Measurements from ENCODE around the gene STK39. TPM values are rescaled to one million over a fixed set of nuclear protein-coding genes. Genes with fewer than 3 reads are reported as not detected.
"Not testable (repeated sequence)": the region's sequence is repeated elsewhere in the genome, so short reads cannot be mapped to it uniquely, and the experiment has no call there.

STK39 gene
- total RNA-seq, 1 donor from 2014 or later = 51.9 TPM

DNA sequence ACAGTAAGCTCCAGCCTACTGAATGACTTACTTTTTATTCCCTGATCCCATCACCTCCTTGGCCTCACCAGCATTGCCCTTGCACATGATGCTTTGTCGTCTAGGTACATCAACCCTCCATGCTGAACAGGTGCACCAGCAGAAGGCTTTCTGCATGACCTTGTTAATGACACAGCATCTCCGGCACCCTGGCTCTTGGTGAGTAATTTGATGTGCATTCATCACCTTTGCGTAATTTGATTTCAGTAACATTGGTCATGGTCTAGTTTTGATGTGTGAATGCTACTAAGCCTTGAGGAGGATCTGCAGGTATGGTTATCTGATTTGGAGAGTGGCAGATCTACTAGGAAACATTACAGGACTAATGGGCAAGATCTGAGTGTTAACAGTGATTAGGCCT is 103.6 kb downstream of the STK39 start:
- intact Hi-C loops (cut with micrococcal nuclease) = no loop called here

DNA sequence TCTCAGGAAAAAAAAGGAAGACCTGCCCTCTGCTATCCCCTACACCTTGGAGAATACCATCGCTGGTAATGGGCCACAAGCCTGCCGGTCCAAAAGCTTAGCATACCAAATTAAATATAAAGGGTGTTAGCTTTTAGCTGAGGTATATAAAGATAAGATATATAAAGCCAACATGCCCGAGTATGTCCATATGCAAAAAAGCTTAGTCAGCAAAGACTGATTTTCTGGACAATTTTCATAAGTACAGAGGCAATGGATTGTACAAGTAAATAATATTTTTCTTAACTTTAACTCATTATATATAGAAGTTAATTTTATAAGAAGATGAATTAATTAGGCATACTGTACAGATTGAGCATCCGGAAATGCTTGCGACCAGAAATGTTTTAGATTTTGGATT is 106.5 kb downstream of the STK39 start:
- intact Hi-C loops (cut with micrococcal nuclease) = no loop called here

DNA sequence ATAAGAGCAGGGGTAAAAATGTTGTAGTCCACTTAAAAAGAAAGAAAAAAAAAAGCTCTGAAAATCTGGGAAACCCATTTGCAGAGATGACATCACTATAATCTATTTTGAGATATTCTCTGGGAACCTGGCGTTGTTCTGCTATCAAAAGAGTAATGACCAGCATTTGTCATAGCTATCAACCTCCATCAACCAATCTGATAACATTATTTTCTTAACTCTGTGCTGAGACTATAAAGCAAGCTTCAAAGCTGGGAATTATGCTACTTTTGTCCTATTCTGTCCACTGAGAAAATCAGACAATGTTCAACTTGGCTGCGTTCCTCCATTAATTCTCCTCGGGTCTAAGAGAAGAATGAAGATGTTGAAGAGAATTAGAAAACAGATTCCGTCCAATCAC is 107.5 kb downstream of the STK39 start:
- intact Hi-C loops (cut with micrococcal nuclease) = no loop called here

DNA sequence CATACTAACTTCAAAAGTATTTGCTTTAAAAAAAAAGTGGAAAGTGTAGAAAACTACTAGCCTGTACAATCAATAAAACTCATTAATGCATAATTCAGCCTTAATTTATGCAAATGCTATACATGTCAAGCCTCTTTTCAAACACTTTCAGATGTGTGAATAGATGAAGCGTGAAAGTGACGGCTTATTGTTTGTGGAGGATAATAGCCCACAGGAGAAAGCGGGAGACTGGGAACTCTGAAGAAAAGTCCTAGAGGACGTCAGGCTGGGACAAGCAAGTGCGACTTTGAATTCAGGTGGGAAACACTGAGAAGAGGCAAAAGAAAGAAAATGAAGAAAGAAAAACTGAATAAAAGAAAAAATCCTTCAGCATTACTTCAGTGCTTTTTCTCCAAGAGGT is 108.5 kb downstream of the STK39 start:
- intact Hi-C loops (cut with micrococcal nuclease) = no loop called here

DNA sequence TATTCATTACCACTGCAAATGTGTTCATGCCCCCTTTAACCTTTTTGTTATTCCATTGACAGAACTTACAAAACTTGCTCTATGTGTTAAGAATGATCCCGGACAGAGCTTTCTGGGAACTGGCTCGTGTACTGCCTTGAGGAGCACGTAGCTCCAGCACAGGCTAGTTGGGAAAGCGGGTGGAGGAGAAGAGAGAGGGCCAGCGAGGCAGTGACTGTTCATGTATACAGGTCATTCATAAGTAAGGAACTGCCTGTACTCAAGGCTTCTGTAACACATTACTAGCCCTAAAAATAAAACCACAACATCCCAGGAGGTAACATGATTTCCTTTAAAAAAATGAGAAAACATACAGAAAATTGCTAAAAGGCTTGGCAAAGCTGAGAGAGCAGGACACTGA is 109.0 kb downstream of the STK39 start:
- intact Hi-C loops (cut with micrococcal nuclease) = no loop called here

DNA sequence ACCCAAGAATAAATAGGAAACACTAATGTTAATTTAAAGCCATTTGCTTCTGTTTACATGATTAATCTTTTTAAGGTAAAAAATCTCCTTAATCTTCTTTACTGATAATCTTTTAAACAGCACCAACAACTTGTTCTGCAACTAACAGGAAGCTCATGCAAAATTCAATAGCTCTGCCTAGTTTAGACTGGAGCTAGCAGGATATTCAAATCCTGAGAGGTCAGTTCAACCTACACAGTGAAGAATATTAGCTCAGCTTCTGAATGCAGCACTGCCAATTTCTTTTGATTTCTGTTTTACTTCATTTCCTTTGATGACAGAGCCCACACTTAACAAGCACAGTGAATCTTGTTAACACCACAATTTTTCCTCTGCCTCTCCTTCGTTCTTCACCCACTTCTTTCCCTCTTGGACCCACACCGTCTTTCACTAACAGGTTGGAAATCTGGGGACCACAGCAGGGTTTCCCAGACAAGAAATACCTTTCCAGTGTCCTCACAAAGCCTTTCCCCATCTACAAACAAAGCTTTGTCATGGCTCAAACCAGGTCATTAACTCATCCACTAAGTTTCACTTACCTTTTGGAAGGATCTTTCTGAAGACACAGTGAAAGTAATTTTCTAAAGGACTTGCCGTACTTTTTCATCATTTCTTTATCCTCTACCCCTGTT is 109.8 kb downstream of the STK39 start:
- intact Hi-C loops (cut with micrococcal nuclease) = no loop called here

DNA sequence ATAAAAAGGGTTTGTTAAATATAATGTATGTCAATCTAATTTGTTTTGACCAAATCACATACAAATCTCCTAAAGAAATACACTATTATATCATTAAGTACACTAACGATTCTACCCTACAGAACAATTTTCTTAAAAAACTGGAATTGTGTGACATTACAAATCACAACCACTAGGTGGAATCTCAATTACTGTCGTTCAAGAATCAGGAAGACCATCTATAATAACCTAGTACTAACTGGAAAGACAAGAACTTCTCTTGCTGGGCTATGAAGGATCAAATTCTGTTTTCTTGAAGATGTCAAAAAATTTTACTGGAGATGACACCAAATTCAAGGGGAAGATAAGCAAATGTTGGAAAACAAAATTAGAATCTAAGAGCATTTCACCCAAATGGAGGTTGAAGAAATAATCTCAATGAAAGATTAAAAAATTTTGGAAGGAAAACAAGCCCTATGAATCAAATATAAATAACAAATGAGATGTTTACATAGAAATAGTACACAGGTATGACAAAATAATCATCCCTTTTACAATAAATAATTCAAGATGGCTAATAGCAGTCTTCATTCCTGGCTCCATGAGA is 110.9 kb downstream of the STK39 start:
- intact Hi-C loops (cut with micrococcal nuclease) = loop anchor here (1.0 kb wide), 2 partner anchors 108 to 201 kb away; no protein-coding TSS in a partner anchor

DNA sequence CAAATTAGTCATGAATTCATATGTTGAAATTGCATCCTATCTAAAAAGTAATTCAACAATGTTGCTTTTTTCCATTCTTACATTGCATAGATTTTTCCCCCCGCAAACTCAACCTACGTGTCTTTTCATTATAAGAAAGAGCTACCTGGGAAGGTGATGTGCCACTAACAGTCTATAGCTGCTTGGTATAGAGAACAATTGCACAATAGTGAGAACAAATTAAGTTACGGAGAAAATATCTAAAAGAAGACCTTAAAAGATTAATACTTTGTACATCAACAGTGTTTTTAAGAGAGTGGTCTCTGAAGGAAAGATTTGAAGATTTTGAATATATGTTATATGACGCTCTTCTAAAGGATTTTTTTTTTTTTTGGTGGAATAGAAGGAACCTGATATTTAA is 111.8 kb downstream of the STK39 start:
- intact Hi-C loops (cut with micrococcal nuclease) = loop anchor here (1.0 kb wide), 2 partner anchors 109 to 202 kb away; no protein-coding TSS in a partner anchor

DNA sequence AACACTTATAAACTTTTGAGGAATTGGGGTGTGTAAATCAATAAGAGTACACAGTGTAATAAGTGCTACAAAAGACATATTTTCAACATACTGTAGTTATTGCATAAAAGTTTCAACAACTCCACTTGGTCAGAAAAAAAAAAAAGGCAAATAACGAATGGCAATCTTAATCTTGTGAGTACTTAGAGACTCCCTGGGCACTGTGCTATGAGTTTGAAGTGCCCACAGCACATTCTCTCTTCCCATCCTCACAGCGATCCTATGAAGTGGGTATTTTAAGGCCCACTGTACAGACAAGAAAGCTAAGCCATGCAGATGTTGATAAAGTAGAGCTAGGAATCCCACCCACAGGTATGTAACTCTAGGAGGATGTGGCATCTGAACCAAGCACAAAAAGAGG is 112.3 kb downstream of the STK39 start:
- intact Hi-C loops (cut with micrococcal nuclease) = no loop called here

DNA sequence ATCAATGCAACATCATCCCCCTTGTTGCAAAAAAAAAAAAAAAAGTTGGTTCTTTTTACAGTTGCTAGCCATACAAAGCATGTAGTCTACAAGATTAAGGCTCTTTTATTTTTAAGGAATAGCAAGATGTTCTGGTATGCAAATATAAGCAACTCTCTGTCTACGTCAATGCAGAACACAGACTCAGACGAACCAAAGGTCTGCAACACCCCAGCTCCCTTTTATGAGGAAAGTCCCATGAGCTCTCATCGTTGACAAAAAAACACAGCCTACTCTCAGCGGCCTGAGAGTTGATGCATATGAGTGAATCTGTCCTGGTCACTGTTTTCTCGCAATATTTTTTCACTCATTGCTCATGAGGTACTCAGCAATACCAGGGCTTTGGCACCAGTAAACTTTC is 112.9 kb downstream of the STK39 start:
- intact Hi-C loops (cut with micrococcal nuclease) = no loop called here

DNA sequence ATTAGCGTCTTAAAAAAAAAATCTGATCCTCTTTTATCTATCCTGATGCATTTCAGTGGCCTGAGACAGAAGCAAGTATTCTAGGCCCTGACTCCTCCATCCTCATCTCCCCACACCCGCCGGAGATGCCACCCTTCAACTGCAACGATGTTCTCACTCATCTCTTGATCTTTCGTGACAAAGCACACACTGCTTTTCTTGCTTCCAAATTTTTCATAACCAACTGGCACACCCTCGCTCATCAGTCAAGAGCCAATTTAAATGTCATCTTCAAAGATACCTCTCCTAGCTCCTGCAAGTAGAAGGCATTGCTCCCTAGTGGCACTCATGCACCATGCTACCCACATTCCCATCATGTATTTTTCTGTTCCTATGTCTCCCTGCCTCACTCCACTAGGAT is 115.0 kb downstream of the STK39 start:
- intact Hi-C loops (cut with micrococcal nuclease) = no loop called here

DNA sequence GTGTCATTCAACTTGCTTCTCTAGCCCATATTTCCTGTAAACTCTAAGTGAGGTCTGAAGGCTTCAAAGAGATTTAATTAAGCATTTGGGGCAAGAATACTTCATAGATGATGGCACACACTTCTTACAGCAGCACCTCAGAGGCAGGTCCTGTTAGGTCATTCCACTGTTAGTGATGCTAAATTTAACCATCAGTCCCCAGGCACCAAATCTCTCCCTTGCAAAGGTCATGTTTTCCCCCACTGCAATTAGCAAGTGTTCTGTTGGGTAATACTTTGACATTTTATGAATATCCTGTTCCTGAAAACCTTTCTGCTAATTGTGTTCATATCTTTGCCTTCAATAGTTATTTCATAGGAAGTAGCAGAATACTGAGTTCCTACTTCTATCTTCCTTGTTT is 117.0 kb downstream of the STK39 start:
- intact Hi-C loops (cut with micrococcal nuclease) = no loop called here

DNA sequence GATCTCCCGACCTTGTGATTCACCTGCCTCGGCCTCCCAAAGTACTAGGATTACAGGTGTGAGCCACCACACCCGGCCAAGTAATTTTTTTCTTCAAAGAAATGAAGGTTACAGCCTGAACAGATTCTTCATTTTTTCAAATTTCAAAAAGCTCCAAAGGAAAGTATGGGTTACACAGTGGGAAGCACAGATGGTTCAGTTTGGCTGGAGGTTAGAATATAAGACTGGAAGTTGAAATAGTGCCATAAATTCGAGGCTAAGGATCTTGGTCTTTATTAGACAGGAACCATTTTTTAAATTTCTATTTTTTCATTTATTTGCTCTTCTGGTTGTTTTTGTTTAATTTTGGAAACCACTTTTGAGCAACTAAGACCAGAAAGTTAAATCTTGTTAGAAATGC is 120.0 kb downstream of the STK39 start:
- intact Hi-C loops (cut with micrococcal nuclease) = no loop called here

DNA sequence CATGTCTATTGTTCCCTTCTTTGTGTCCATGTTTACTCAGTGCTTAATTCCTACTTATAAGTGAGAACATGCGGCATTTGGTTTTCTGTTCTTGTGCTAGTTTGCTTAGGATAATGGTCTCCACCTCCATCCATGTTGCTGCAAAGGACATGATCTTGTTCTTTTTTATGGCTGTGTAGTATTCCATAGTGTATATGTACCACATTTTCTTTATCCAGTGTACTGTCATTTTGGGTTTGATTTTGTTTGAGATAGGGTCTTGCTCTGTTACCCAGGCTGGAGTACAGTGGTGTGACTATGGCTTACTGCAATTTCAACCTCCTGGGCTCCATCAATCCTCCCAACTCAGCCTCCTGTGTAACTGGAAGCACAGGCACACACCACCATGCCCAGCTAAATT is 125.2 kb downstream of the STK39 start:
- intact Hi-C loops (cut with micrococcal nuclease) = not testable (repeated sequence)

DNA sequence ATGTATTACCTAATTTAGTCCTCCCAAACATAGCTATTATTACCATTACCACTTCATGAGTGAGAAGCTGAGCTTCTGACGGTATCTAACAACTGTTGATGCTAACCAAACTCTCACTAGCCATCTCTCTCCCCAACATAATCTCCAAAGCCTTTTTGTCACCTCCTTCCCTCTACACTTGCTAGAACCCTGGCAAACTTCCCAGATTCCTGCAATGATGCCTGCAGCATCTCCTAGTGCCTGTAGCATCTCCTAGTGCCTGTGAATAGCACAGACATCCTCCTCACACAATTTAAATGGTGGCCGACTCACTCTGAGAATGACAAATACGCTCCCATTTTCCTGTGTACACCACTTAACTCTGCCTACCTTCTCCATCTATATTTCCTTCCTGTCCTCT is 126.7 kb downstream of the STK39 start:
- intact Hi-C loops (cut with micrococcal nuclease) = no loop called here

DNA sequence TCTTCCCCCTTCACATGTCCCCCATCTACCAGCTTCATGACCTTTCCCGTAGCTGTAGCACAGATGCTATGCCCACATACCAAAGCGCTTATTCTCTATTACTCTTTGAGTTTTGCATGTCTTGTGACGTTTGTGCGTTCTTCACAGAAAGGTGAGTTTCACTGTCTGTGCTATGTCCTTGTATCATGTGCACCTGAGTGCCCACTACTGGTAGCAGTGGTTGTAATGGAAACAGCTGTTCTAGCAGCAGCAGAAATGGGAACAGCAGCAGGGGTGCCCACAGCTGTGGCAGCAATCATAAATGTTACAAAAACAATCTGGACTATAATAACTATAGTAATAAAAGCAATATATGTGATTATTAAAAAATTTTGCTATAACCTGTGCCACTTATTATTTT is 127.1 kb downstream of the STK39 start:
- intact Hi-C loops (cut with micrococcal nuclease) = no loop called here

DNA sequence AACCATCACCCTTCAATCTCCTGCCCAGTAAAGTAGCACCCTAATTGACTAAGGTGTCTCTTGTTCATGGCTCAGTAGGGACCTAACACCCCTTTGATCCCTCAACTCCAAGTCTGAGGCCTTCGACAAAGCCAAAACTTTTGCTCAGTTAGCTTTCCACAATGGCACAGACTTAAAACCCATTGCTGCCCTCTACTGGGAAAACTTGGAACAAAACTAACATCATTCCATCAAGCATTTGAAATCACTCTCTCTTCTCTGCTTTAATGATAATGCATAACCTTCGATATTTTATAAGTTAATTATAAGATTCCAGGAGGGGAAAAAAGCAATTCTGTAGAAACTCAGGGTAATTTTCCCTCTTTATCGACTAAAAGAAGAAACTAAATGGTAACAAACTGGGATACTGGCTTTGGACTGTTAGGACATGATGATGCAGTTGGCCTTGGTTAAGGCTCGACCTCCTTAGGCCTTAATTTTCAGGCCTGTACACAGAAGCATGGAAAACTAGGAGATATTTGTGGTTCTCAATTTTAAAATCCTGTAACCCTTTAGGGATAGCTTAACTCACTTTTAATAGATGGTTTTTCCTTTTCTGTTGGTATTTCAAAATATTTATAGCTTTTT is 127.8 kb downstream of the STK39 start:
- intact Hi-C loops (cut with micrococcal nuclease) = loop anchor here (1.0 to 5.0 kb wide), 3 partner anchors 154 to 1581 kb away; no protein-coding TSS in a partner anchor

DNA sequence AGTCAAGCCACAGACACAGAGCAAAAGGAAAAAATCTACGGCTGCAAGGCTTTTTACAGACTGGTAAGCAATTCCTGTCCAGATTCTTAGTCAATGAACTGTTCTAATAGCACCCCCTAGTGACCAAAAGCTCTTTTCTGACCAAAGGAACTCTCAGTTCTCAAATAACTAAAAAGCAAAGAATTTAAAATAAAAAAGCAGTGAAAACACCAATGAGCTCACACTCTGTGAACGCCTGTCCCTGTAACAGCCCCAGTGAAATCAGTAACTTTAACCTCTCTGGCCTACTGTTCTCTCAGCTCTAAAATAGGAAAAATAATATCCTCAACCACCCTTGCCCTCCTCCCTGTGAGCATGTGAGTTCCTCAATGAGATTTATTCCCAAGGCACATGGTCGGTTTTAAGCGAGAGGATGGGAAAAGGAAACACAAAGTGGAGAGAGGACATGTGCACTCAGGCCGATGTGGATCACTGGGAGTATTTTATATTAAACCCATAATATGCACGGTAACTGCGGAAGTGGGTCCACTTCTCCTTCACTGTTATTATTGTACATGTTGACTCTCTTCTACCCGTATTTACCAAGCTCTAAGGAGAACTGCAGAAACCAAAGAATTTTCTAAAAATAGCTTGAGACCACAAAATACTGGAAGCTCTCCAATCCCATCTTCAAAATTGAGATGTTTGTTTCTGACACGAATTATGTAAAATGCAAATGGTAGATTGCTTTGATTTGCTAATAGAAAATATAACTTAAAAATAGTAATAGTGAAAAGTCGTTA is 128.5 kb downstream of the STK39 start:
- intact Hi-C loops (cut with micrococcal nuclease) = loop anchor here (1.0 to 5.0 kb wide), 3 partner anchors 154 to 1580 kb away; no protein-coding TSS in a partner anchor

DNA sequence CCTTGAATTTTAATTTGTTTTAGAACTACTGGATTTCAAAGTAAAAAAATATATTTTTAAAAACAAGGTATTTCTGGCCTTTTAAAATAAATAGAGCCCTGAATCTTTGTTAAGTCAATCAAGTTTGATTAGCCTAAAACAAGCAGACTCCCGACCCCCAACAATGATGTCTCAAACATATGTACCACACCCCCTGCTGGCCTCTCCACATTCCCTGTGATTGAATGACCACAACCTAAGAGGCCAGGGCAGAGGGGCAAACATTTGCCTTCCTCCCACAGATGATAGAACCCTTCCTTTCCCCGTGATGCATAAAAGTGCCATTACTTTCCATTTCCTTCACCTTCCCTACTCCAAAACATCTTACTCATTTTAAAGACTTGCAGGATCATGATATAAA is 130.9 kb downstream of the STK39 start:
- intact Hi-C loops (cut with micrococcal nuclease) = loop anchor here (5.0 kb wide), 1 partner anchor 429 kb away; no protein-coding TSS in a partner anchor

DNA sequence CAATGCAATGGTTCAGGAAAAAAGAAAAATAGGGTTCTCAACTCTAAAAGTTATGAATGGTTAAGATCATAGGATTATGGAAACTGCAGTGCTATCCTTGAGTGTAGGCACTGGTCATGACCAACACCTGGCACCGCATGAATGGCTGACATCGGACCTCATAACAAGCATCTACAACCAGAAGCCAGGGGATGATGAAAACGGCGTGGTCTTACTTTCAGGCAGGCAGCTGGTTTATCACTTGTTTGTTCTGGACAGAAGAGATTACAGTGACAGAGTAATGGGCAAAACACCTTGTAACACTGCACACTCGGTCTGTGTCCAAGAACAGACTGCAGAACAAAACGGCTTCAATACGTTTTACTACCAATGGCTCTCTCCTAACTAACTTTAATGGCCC is 132.8 kb downstream of the STK39 start:
- intact Hi-C loops (cut with micrococcal nuclease) = loop anchor here (5.0 kb wide), 1 partner anchor 427 kb away; no protein-coding TSS in a partner anchor

DNA sequence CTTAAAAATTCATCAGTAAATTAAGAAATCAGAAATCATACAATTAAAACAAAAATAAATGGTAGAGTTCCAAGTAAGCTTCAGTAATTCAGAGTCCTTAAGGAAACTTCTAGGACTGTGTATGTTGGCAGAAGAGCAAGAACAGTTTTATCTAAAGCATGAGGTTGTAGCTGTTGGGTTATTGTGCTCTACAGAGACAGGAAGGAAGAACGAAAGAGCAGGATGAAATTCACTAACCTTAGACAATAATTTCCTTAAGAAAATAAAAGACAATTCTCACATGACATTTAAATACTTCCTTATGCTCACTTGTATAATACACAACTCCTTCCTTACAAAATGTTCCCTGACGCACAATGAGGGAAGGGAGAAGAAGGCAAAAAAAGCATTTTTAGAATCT is 133.4 kb downstream of the STK39 start:
- intact Hi-C loops (cut with micrococcal nuclease) = no loop called here

DNA sequence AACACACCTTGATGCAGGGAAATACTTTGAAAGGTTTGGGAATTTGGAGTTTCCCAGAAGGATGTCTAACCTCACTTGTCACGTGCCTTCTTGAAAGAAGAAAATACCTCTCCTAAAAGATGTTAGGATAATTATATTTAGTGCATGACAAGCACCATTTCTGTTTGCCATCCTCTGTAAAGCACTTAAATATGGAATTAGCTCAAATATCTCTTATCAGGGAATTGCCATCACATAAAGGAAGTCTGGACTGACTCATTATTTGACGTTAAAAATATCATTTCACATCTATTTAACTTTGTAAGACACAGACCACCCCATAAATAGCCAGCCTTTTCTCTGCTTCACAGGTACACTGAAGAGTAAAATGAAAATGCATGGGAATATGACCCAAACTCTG is 140.1 kb downstream of the STK39 start:
- intact Hi-C loops (cut with micrococcal nuclease) = no loop called here
